PC-3 (cell line): ENCODE measurements around the gene NOC3L.

Source experiments
- CTCF ChIP-seq: fragments of 300-600 bp; sonication (generic); conservative IDR thresholded peaks from 2 replicates; pipeline ENCODE4 v1.5.1; 2017; ENCODE audit warnings: antibody characterized with exemption, low read depth, mild to moderate bottlenecking, low read length
- EZH2 ChIP-seq: fragments of 300-600 bp; sonication (generic); IDR thresholded peaks from one replicate; pipeline ENCODE4 v1.6.1; 2017; ENCODE audit warnings: antibody characterized with exemption, mild to moderate bottlenecking, low read length; ENCODE audit not compliant: unreplicated experiment
- EZH2phosphoT487 ChIP-seq: fragments of 300-600 bp; sonication (generic); IDR thresholded peaks from 2 replicates; pipeline ENCODE4 v1.6.1; 2018; ENCODE audit warnings: mild to moderate bottlenecking, antibody characterized with exemption, low read length, borderline replicate concordance

- TF ChIP-seq EZH2 (no peak), CTCF (no peak), EZH2phosphoT487 (no peak)
These were observed 46.2 kb downstream of the NOC3L start for GRCh38 chr10:94316560-94316959.
